Fibroblast of skin of left quadriceps (primary cell): ENCODE data around the gene GLOD4.
"Not testable (repeated sequence)": the region's sequence is repeated elsewhere in the genome, so short reads cannot be mapped to it uniquely, and the experiment has no call there.

Experiments used
- DNase-seq, 2 experiments: peaks; one replicate each; pipeline ENCODE4 v3.0.0-alpha.2; 2013; ENCODE audit warnings: low read depth in 2 of 2

Gene GLOD4

GRCh38 chr17:802481-802880 lies 20.4 kb upstream of the GLOD4 start:
- no peak for DNase-seq

DNA sequence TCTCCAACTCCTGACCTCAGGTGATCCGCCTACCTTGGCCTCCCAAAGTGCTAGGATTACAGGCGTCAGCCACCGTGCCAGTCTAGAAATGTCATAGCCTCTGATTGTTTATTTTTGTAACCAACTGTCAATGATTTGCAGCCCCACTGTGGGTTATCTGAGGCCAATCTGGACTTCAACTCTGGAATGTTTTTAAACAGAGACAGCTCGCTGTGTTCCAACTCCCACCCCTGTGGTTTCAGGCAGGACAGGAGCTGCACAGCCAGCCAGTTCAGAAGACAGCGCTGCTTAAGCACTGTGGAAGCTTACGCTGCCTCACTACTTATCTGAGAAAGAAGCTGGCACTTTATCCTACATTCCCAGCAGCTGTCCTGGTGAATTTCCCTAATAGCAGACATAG lies 19.6 kb upstream of the GLOD4 start:
- no peak for DNase-seq

GRCh38 chr17:800446-801242 lies 18.6 kb upstream of the GLOD4 start:
- DNase-seq, result no peak

GRCh38 chr17:799261-799660 lies 17.2 kb upstream of the GLOD4 start:
- no peak for DNase-seq

- no peak for DNase-seq
Observed at GRCh38 chr17:798246-798645, 16.2 kb upstream of the GLOD4 start.

GRCh38 chr17:797236-797840 lies 15.3 kb upstream of the GLOD4 start:
- DNase-seq, result no peak

- no peak for DNase-seq
Observed at GRCh38 chr17:796609-797008, 14.5 kb upstream of the GLOD4 start.

DNA sequence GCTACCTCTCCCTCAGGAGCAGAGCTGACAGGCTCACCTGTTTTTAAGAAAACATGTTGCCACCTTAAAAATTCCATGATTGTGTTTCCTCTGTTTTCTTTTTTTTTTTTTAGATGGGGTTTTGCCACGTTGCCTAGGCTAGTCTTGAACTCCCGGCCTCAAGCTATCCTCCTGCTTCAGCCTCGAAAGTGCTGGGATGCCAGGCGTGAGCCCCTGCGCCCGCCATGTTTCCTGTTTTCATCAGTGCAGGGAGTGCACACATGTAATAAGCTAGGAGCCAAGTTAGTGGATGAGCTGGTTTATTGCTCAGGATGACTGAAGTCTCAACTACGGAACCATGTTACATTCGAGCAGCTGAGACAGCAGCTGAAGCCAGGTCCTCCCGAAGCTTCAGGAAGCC lies 13.6 kb upstream of the GLOD4 start:
- no peak for DNase-seq

GRCh38 chr17:795276-795675 lies 13.2 kb upstream of the GLOD4 start:
- no peak for DNase-seq

DNA sequence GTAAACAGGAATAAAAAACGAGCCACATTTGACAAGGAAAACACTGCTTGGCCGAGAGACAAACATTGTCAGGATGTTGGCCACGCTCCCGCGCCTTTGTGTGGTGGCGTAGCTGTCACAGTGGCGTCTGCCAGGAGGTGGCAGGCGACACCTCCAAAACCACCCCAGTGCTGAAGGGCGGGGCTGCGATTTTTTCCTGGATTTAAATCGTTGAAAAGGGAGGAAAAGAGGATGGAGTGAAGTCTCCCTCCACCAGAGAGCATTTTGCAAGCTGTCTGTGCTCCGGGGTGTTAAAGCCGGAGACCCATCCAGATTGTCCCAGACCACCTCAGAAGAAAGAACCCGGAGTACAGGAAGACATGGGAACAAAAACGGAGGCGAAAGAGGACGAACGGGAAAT lies 12.8 kb upstream of the GLOD4 start:
- peak; percentile 51 to 56 for DNase-seq

DNA sequence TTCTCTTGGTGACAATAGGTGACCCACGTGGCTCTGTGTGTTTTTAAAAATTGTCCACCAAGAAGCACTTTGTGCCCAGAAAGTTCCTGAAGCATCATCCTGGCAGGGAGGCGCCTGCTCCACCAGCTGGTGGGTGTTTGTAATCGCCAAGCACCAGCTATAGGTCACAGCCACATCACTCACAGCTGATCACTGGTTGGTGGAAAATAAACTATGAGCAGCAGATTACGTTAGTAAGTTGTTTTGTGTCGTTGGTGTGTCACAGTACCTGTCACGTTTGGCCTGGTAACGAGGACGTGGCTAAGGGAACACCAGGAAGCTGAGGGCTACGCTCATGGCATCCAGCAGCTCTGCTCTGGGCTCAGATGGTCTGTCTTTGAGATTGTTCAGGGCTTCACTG lies 10.2 kb upstream of the GLOD4 start:
- DNase-seq, result no peak

- DNase-seq, result no peak
Observed at GRCh38 chr17:791829-792228, 9.7 kb upstream of the GLOD4 start.

DNA sequence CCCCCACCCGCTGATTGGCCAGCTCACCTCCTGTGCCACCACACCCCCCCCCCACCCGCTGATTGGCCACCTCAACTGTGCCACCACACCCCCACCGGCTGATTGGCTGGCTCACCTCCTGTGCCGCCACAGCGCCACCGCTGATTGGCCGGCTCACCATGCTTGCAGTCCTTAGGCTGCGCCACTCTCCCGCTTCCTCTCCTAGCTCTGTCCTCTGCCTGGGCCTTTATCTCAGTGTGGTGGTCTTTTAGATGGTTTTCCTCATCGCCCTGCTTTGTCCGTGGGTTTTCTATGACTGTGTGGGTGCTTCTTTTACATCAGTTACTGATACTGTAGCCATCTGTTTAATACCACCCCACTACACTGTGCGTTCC lies 8.8 kb upstream of the GLOD4 start:
- DNase-seq, result not testable (repeated sequence)

DNA sequence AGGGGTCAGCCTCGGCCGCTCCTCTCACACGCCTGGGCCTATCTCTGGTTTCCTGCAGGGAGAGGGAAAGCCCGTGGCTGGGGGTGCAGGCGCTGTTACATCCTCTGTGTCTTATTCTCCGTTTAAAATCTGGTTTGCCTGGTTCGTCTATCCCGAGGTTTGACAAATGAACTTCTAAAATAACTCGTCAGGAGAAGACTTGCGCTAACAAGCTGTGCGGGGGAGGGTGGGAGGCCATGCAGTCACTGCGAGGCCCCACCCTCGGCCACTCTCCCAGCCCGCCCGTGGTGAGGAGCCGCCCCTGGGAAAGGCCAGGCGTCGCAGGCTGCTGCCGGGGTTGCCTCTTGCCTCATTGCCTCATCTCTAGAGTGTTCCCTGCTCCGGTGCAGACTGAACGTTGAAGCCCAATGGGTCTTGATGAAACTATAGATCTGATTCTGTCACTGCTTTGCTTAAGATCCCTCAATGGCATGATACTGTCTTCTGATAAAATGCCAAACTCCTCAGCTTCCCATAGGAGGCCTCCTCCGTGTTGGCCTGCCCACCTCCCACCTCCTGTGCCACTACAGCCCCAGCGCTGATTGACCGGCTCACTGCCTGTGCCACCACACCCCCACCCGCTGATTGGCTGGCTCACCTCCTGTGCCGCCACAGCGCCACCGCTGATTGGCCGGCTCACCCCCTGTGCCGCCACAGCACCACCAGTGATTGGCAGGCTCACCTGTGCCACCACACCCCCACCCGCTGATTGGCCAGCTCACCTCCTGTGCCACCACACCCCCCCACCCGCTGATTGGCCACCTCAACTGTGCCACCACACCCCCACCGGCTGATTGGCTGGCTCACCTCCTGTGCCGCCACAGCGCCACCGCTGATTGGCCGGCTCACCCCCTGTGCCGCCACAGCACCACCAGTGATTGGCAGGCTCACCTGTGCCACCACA lies 8.1 kb upstream of the GLOD4 start:
- DNase-seq, result not testable (repeated sequence)

- DNase-seq, result no peak
Observed at GRCh38 chr17:789160-789840, 7.2 kb upstream of the GLOD4 start.

- DNase-seq, result no peak
Observed at GRCh38 chr17:788551-788950, 6.5 kb upstream of the GLOD4 start.

DNA sequence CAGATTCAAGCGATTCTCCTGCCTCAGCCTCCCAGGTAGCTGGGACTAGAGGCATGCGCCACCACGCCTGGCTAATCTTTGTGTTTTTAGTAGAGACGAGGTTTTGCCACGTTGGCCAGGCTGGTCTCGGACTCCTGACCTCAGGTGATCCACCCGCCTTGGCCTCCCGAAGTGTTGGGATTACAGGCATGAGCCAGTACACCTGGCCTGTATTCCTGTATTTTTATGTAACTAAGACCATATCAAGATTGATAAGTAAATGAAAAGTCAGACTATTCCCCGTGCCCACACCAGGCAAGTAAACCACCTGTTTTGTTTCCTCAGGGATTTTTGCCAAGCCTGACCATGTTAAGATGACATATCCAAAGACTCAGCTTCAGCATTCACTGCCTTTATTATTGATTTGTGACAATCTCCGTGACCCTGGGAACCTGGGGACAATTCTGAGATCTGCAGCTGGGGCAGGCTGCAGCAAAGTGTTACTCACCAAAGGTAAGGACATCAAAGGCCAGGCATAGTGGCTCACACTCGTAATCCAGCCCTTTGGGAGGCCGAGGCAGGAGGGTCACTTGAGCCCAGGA lies 5.7 kb upstream of the GLOD4 start:
- DNase-seq, result no peak

- DNase-seq, result not testable (repeated sequence)
Observed at GRCh38 chr17:785901-786300, 3.8 kb upstream of the GLOD4 start.

- no peak for DNase-seq
Observed at GRCh38 chr17:784143-784542, 2.1 kb upstream of the GLOD4 start.

- DNase-seq, result no peak
Observed at GRCh38 chr17:778096-778495, 4.0 kb downstream of the GLOD4 start.

DNA sequence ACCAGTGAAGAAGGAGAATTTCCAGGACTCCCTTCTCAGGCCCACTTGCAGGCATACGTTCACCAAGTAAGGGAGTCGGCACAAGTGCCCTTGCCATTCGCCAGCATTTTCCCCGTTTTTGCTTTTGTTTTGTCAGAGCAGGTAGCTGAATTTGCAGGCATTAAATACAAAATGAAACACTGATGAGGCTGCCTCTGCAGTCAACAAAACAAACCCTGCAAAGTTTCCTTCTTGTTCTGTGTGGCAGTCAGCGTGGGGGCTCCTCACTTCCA lies 7.8 kb downstream of the GLOD4 start:
- no peak for DNase-seq
